Neuronal stem cell (in vitro differentiated cells): ENCODE data around the gene NKIRAS2.

Experiments
- DNase-seq: peaks from one replicate; pipeline ENCODE4 v3.0.0-alpha.2; 2013; ENCODE audit warnings: low spot score
- H2AFZ ChIP-seq: one replicate; pipeline ENCODE4 v1.6.1; 2013; ENCODE audit warnings: mild to moderate bottlenecking, low read length, inconsistent platforms
- H2AK5ac ChIP-seq: 2 replicates; pipeline ENCODE4 v1.6.1; 2013; ENCODE audit warnings: low read depth, mild to moderate bottlenecking, inconsistent platforms, low read length, moderate library complexity, mixed read lengths
- H2BK120ac ChIP-seq: 2 replicates; pipeline ENCODE4 v1.6.1; 2013; ENCODE audit warnings: low read depth, mild to moderate bottlenecking, inconsistent platforms, low read length, moderate library complexity, mixed read lengths
- H2BK12ac ChIP-seq: one replicate; pipeline ENCODE4 v1.6.1; 2013; ENCODE audit warnings: low read length, inconsistent platforms
- H2BK15ac ChIP-seq: 2 replicates; pipeline ENCODE4 v1.6.1; 2013; ENCODE audit warnings: mild to moderate bottlenecking, low read length, inconsistent platforms, mixed read lengths
- H2BK5ac ChIP-seq: one replicate; pipeline ENCODE4 v1.6.1; 2013; ENCODE audit warnings: inconsistent platforms, mild to moderate bottlenecking, low read length, moderate library complexity
- H3K14ac ChIP-seq: one replicate; pipeline ENCODE4 v1.6.1; 2013; ENCODE audit warnings: low read length, inconsistent platforms
- H3K18ac ChIP-seq: 2 replicates; pipeline ENCODE4 v1.6.1; 2013; ENCODE audit warnings: low read length, inconsistent platforms
- H3K23ac ChIP-seq: 2 replicates; pipeline ENCODE4 v1.6.1; 2013; ENCODE audit warnings: low read depth, mild to moderate bottlenecking, mixed read lengths, low read length, inconsistent platforms; ENCODE audit not compliant: poor library complexity
- H3K27ac ChIP-seq: replicated peaks from 3 replicates; pipeline ENCODE4 v1.5.1; 2013; ENCODE audit warnings: low read length, inconsistent platforms
- H3K27me3 ChIP-seq, 3 experiments: 2 replicates each; pipeline ENCODE4 v1.6.1; 2013; ENCODE audit warnings: low read length in 3 of 3, mild to moderate bottlenecking in 2 of 3, inconsistent platforms in 1 of 3, low read depth in 1 of 3, mixed read lengths in 1 of 3, moderate library complexity in 1 of 3; ENCODE audit not compliant: control insufficient read depth in 3 of 3, insufficient read depth in 3 of 3
- H3K36me3 ChIP-seq, 2 donors: replicated peaks in 1 of 2; 2 replicates each; pipeline ENCODE4 v1.6.1; 2013; ENCODE audit warnings: low read length in 2 of 2; ENCODE audit not compliant: control insufficient read depth in 2 of 2, insufficient read depth in 2 of 2
- H3K4ac ChIP-seq: 2 replicates; pipeline ENCODE4 v1.6.1; 2013; ENCODE audit warnings: inconsistent platforms, mild to moderate bottlenecking, low read length, moderate library complexity
- H3K4me1 ChIP-seq, 2 donors: 1 replicate in 1 of 2; 2 replicates in 1 of 2; pipeline ENCODE4 v1.6.1; 2013; ENCODE audit warnings: low read length in 2 of 2, low read depth in 1 of 2; ENCODE audit not compliant: control insufficient read depth in 2 of 2, insufficient read depth in 1 of 2
- H3K4me2 ChIP-seq: one replicate; pipeline ENCODE4 v1.6.1; 2013; ENCODE audit warnings: mild to moderate bottlenecking, low read length, inconsistent platforms; ENCODE audit not compliant: insufficient read depth, poor library complexity, severe bottlenecking
- H3K4me3 ChIP-seq, 2 donors: 2 replicates each; pipeline ENCODE4 v1.5.1; 2013; ENCODE audit warnings: low read length in 2 of 2, mild to moderate bottlenecking in 2 of 2, inconsistent platforms in 1 of 2, moderate library complexity in 1 of 2
- H3K79me1 ChIP-seq: one replicate; pipeline ENCODE4 v1.6.1; 2013; ENCODE audit warnings: low read depth, mild to moderate bottlenecking, inconsistent platforms, low read length, moderate library complexity
- H3K9ac ChIP-seq: one replicate; pipeline ENCODE4 v1.6.1; 2013; ENCODE audit warnings: mild to moderate bottlenecking, low read depth, low read length, inconsistent platforms; ENCODE audit not compliant: poor library complexity
- H3K9me3 ChIP-seq, 2 donors: replicated peaks in 1 of 2; 2 replicates each; pipeline versions ENCODE3 to v1.6.1; 2013; ENCODE audit warnings: low read length in 2 of 2, mild to moderate bottlenecking in 2 of 2, inconsistent platforms in 1 of 2, low read depth in 1 of 2, mixed read lengths in 1 of 2, moderate library complexity in 1 of 2; ENCODE audit not compliant: control insufficient read depth in 2 of 2, insufficient read depth in 1 of 2
- H4K8ac ChIP-seq: one replicate; pipeline ENCODE4 v1.6.1; 2013; ENCODE audit warnings: low read depth, mild to moderate bottlenecking, inconsistent platforms, low read length, moderate library complexity
- H4K91ac ChIP-seq: one replicate; pipeline ENCODE4 v1.6.1; 2013; ENCODE audit warnings: low read length, low read depth, mild to moderate bottlenecking, inconsistent platforms; ENCODE audit not compliant: poor library complexity
- WGBS, 2 donors: extraction: QIAGEN DNeasy Blood & Tissue Kit; methylation state at CpG; one replicate each; pipeline ENCODE4 v1.1.7; 2013; ENCODE audit warnings: missing lambda C conversion rate in 2 of 2, mixed read lengths in 1 of 2; ENCODE audit not compliant: insufficient read length in 2 of 2, insufficient replicate concordance in 1 of 2; ENCODE audit errors: extremely low coverage in 2 of 2; 5-methylcytosine and 5-hydroxymethylcytosine counted together

Gene NKIRAS2

GRCh38 chr17:41996855-41997164 lies 23.1 kb upstream of the NKIRAS2 start:
- Histone ChIP-seq H3K79me1 (peaks cover 3% of the 10 kb centered on the region), H3K27ac (no peak overlapping the region), H3K4me2 (no peak overlapping the region), H3K4me1 (no peaks in the 10 kb centered on the region), H2BK12ac (no peak overlapping the region), H2BK15ac (no peak overlapping the region), H3K18ac (no peak overlapping the region), H2BK120ac (no peak overlapping the region), H3K36me3 (peaks cover 39 to 93% of the 10 kb centered on the region in 2 donors), H3K9me3 (no peaks in the 10 kb centered on the region), H3K9ac (no peak overlapping the region), H3K23ac (no peak overlapping the region), H3K4ac (no peak overlapping the region), H4K91ac (no peak overlapping the region), H4K8ac (no peak overlapping the region), H3K14ac (no peak overlapping the region), H3K4me3 (no peak overlapping the region), H2AFZ (no peak overlapping the region), H2BK5ac (no peak overlapping the region), H3K27me3 (no peaks in the 10 kb centered on the region), H2AK5ac (no peak overlapping the region)
- WGBS, 2 donors, result no CpG with 5 or more reads among the region's 2 CpGs
- no peak for DNase-seq

GRCh38 chr17:41998497-41998896 lies 21.4 kb upstream of the NKIRAS2 start:
- no peak overlapping the region for H4K91ac ChIP-seq
- H3K4me3 ChIP-seq, result no peak overlapping the region
- no peak overlapping the region for H2AFZ ChIP-seq
- WGBS, 2 donors, result no CpG with 5 or more reads among the region's 2 CpGs
- DNase-seq, result no peak
- no peak overlapping the region for H2BK12ac ChIP-seq
- H3K14ac ChIP-seq, result no peak overlapping the region
- H2BK120ac ChIP-seq, result no peak overlapping the region
- H3K27me3 ChIP-seq, result no peaks in the 10 kb centered on the region
- no peak overlapping the region for H3K4ac ChIP-seq
- H2AK5ac ChIP-seq, result no peak overlapping the region
- H3K23ac ChIP-seq, result no peak overlapping the region
- no peak overlapping the region for H3K9ac ChIP-seq
- H3K9me3 ChIP-seq, result no peaks in the 10 kb centered on the region
- no peak overlapping the region for H3K27ac ChIP-seq
- peaks cover 38 to 94% of the 10 kb centered on the region in 2 donors for H3K36me3 ChIP-seq
- H3K4me1 ChIP-seq, result peaks cover 0 to 4% of the 10 kb centered on the region in 2 donors
- H2BK15ac ChIP-seq, result no peak overlapping the region
- H4K8ac ChIP-seq, result no peak overlapping the region
- no peak overlapping the region for H3K4me2 ChIP-seq
- H3K79me1 ChIP-seq, result no peaks in the 10 kb centered on the region
- H3K18ac ChIP-seq, result no peak overlapping the region
- H2BK5ac ChIP-seq, result no peak overlapping the region

- Histone ChIP-seq H3K23ac (no peak overlapping the region), H3K27ac (no peak overlapping the region), H2BK120ac (no peak overlapping the region), H2AK5ac (no peak overlapping the region), H3K4me3 (no peak overlapping the region), H3K14ac (no peak overlapping the region), H3K18ac (no peak overlapping the region), H4K8ac (no peak overlapping the region), H3K36me3 (peaks cover 32 to 88% of the 10 kb centered on the region in 2 donors), H2BK15ac (no peak overlapping the region), H4K91ac (no peak overlapping the region), H3K79me1 (no peaks in the 10 kb centered on the region), H2BK12ac (no peak overlapping the region), H2AFZ (no peak overlapping the region), H3K4ac (no peak overlapping the region), H3K4me1 (peaks cover 0 to 4% of the 10 kb centered on the region in 2 donors), H3K27me3 (no peaks in the 10 kb centered on the region), H2BK5ac (no peak overlapping the region), H3K9me3 (no peaks in the 10 kb centered on the region), H3K9ac (no peak overlapping the region), H3K4me2 (no peak overlapping the region)
- DNase-seq, result no peak
- WGBS, 2 donors, result no CpG with 5 or more reads among the region's 3 CpGs
Observed at GRCh38 chr17:42000413-42001133, 19.3 kb upstream of the NKIRAS2 start.

GRCh38 chr17:42001729-42002128 lies 18.2 kb upstream of the NKIRAS2 start:
- Histone ChIP-seq H2BK12ac (no peak overlapping the region), H4K91ac (no peak overlapping the region), H4K8ac (no peak overlapping the region), H3K18ac (no peak overlapping the region), H2AK5ac (no peak overlapping the region), H3K79me1 (no peaks in the 10 kb centered on the region), H3K9ac (no peak overlapping the region), H3K14ac (no peak overlapping the region), H3K4me1 (peaks cover 0 to 4% of the 10 kb centered on the region in 2 donors), H3K27ac (no peak overlapping the region), H3K36me3 (peaks cover 26 to 77% of the 10 kb centered on the region in 2 donors), H3K4me3 (no peak overlapping the region), H3K4ac (no peak overlapping the region), H2AFZ (no peak overlapping the region), H3K23ac (no peak overlapping the region), H3K4me2 (no peak overlapping the region), H2BK15ac (no peak overlapping the region), H2BK120ac (no peak overlapping the region), H3K9me3 (no peaks in the 10 kb centered on the region), H3K27me3 (no peaks in the 10 kb centered on the region), H2BK5ac (no peak overlapping the region)
- no peak for DNase-seq
- no CpG with 5 or more reads among the region's 2 CpGs for WGBS, 2 donors
